ENCODE results near the gene ZIM2.

DNA sequence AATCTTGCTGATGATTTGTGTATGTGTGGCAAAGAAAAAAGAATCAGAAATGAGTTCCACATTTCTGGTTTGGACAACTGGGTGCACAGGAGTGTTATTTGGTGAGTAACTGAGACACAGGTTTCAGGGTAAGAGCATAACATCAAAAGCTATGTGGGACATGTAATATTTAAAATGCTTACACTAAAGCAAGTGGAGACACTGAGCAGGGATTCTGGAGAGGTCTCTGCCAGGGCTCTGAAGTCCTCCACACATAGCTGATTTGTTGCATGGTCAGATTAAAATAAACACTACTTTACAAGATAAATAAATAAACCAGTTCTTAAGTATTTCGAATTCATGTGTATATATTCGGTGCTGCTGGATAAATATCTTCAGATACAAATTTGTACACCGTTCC lies 16.3 kb upstream of the ZIM2 start:
- TF ChIP-seq, protein P1, sequence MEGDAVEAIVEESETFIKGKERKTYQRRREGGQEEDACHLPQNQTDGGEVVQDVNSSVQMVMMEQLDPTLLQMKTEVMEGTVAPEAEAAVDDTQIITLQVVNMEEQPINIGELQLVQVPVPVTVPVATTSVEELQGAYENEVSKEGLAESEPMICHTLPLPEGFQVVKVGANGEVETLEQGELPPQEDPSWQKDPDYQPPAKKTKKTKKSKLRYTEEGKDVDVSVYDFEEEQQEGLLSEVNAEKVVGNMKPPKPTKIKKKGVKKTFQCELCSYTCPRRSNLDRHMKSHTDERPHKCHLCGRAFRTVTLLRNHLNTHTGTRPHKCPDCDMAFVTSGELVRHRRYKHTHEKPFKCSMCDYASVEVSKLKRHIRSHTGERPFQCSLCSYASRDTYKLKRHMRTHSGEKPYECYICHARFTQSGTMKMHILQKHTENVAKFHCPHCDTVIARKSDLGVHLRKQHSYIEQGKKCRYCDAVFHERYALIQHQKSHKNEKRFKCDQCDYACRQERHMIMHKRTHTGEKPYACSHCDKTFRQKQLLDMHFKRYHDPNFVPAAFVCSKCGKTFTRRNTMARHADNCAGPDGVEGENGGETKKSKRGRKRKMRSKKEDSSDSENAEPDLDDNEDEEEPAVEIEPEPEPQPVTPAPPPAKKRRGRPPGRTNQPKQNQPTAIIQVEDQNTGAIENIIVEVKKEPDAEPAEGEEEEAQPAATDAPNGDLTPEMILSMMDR (IDR thresholded peaks at IDR 0.05; ENCODE audit: insufficient read depth, low read length) = no peak
- TF ChIP-seq POLR2AphosphoS5 (IDR thresholded peaks at IDR 0.05; ENCODE audit: low read depth) (no peak), SPI1 (IDR thresholded peaks at IDR 0.05; ENCODE audit: borderline replicate concordance, low read depth) (no peak), GABPA (IDR thresholded peaks at IDR 0.05; ENCODE audit: low read depth) (no peak)
- TF ChIP-seq, protein P2, sequence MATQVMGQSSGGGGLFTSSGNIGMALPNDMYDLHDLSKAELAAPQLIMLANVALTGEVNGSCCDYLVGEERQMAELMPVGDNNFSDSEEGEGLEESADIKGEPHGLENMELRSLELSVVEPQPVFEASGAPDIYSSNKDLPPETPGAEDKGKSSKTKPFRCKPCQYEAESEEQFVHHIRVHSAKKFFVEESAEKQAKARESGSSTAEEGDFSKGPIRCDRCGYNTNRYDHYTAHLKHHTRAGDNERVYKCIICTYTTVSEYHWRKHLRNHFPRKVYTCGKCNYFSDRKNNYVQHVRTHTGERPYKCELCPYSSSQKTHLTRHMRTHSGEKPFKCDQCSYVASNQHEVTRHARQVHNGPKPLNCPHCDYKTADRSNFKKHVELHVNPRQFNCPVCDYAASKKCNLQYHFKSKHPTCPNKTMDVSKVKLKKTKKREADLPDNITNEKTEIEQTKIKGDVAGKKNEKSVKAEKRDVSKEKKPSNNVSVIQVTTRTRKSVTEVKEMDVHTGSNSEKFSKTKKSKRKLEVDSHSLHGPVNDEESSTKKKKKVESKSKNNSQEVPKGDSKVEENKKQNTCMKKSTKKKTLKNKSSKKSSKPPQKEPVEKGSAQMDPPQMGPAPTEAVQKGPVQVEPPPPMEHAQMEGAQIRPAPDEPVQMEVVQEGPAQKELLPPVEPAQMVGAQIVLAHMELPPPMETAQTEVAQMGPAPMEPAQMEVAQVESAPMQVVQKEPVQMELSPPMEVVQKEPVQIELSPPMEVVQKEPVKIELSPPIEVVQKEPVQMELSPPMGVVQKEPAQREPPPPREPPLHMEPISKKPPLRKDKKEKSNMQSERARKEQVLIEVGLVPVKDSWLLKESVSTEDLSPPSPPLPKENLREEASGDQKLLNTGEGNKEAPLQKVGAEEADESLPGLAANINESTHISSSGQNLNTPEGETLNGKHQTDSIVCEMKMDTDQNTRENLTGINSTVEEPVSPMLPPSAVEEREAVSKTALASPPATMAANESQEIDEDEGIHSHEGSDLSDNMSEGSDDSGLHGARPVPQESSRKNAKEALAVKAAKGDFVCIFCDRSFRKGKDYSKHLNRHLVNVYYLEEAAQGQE (IDR thresholded peaks at IDR 0.05; ENCODE audit: insufficient replicate concordance, low read depth) = no peak

All from HL-60 (cell line).